ENCODE results near the gene SESN2. TPM values are rescaled to one million over a fixed set of nuclear protein-coding genes. Genes with fewer than 3 reads are reported as not detected.

The SESN2 gene
- polyA plus RNA-seq, 1 experiment, result 53.4 TPM

- CTCF ChIA-PET, result interaction anchor here (1.1 to 1.5 kb wide), 2 partner anchors 21 to 74 kb away, joined by 3 read pairs; no protein-coding TSS in a partner anchor
- POLR2A ChIA-PET, result interaction anchor here (0.6 kb wide), 1 partner anchor 17 kb away, joined by 8 read pairs; no protein-coding TSS in a partner anchor
These were observed 26.8 kb downstream of the SESN2 start for GRCh38 chr1:28286111-28286510.

GRCh38 chr1:28288487-28288886 is 29.2 kb downstream of the SESN2 start:
- no peaks in the 10 kb centered on the region for H3K27me3 ChIP-seq (ENCODE audit: control insufficient read depth, insufficient read depth, low read length)
- no peak for TF ChIP-seq CTCF (IDR thresholded peaks at IDR 0.05; ENCODE audit: insufficient read depth, low read depth, low read length)
- H3K4me3 ChIP-seq (ENCODE audit: low read depth, low read length), result no peak overlapping the region
- ChIA-PET POLR2A (no interaction called here), CTCF (interaction anchor here (0.6 to 1.1 kb wide), 3 partner anchors 19 to 46 kb away, joined by 3 to 4 read pairs (median 3); no protein-coding TSS in a partner anchor)
- no peak for DNase-seq (ENCODE audit: low read depth)
- peaks cover 1% of the 10 kb centered on the region; the same call in 1 of the 2 replicates for H3K36me3 ChIP-seq (ENCODE audit: control insufficient read depth, insufficient read depth, low read length)

More at GRCh38 chr1:28286111-28286510, 26.8 kb downstream of the SESN2 start:
- Histone ChIP-seq H3K27me3 (ENCODE audit: control insufficient read depth, insufficient read depth, low read length) (no peaks in the 10 kb centered on the region), H3K4me3 (ENCODE audit: low read depth, low read length) (no peak overlapping the region), H3K36me3 (ENCODE audit: control insufficient read depth, insufficient read depth, low read length) (peaks cover 17% of the 10 kb centered on the region)
- TF ChIP-seq CTCF (IDR thresholded peaks at IDR 0.05; ENCODE audit: insufficient read depth, low read depth, low read length), result no peak
- DNase-seq (ENCODE audit: low read depth), result no peak

- ChIA-PET CTCF (no interaction called here), POLR2A (no interaction called here)
- Histone ChIP-seq H3K4me3 (ENCODE audit: low read depth, low read length) (no peak overlapping the region), H3K36me3 (ENCODE audit: control insufficient read depth, insufficient read depth, low read length) (no peaks in the 10 kb centered on the region), H3K27me3 (ENCODE audit: control insufficient read depth, insufficient read depth, low read length) (no peaks in the 10 kb centered on the region)
- DNase-seq (ENCODE audit: low read depth), result no peak
- TF ChIP-seq CTCF (IDR thresholded peaks at IDR 0.05; ENCODE audit: insufficient read depth, low read depth, low read length), result no peak
These were observed 31.5 kb downstream of the SESN2 start for GRCh38 chr1:28290851-28291250.

GRCh38 chr1:28291711-28292110 is 32.4 kb downstream of the SESN2 start:
- TF ChIP-seq CTCF (IDR thresholded peaks at IDR 0.05; ENCODE audit: insufficient read depth, low read depth, low read length), result no peak
- ChIA-PET CTCF (no interaction called here), POLR2A (no interaction called here)
- H3K4me3 ChIP-seq (ENCODE audit: low read depth, low read length), result no peak overlapping the region
- no peaks in the 10 kb centered on the region for H3K36me3 ChIP-seq (ENCODE audit: control insufficient read depth, insufficient read depth, low read length)
- H3K27me3 ChIP-seq (ENCODE audit: control insufficient read depth, insufficient read depth, low read length), result no peaks in the 10 kb centered on the region
- DNase-seq (ENCODE audit: low read depth), result no peak

GRCh38 chr1:28295936-28296335 is 36.6 kb downstream of the SESN2 start:
- no peak for DNase-seq (ENCODE audit: low read depth)
- Histone ChIP-seq H3K4me3 (ENCODE audit: low read depth, low read length) (no peak overlapping the region), H3K27me3 (ENCODE audit: control insufficient read depth, insufficient read depth, low read length) (no peaks in the 10 kb centered on the region), H3K36me3 (ENCODE audit: control insufficient read depth, insufficient read depth, low read length) (no peaks in the 10 kb centered on the region)
- no peak for TF ChIP-seq CTCF (IDR thresholded peaks at IDR 0.05; ENCODE audit: insufficient read depth, low read depth, low read length)
- ChIA-PET CTCF (interaction anchor here (0.6 kb wide), 1 partner anchor 420 kb away, joined by 3 read pairs; no protein-coding TSS in a partner anchor), POLR2A (no interaction called here)

Data from BJ (cell line).